ENCODE data around the gene FBXW5.

Gene FBXW5

GRCh38 chr9:136970361-136970760 is 25.8 kb upstream of the FBXW5 start:
- no peak overlapping the region for H3K9ac ChIP-seq (ENCODE audit: low read depth, low read length, poor library complexity, severe bottlenecking)

DNA sequence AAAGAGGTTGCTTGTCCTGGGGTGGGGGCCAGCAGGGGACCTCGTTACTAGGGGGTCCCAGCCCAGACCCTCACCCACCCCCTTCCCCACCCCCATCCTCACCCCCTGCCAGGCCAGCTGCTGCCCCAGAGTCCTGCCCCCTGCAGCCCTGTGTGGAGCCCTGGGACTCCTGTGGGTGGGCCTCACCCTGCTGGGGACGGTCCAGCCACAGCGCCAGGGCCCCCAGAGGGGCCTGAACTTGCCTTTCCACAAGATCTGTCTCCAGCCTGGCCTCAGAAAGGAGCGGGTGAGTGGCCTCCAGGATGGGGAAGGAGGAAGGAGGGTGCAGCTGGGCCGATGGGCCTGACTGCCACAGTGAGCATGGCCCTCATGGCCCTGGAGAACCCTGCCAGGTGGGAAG is 25.2 kb upstream of the FBXW5 start:
- no peak overlapping the region for H3K4me3 ChIP-seq (ENCODE audit: low read length, poor library complexity, severe bottlenecking)
- no peak overlapping the region for H3K9ac ChIP-seq (ENCODE audit: low read depth, low read length, poor library complexity, severe bottlenecking)
- no peaks in the 10 kb centered on the region for H3K9me3 ChIP-seq (ENCODE audit: insufficient read depth, low read depth, low read length)
- H4K20me1 ChIP-seq (ENCODE audit: insufficient read depth, low read length, poor library complexity, severe bottlenecking), result no peaks in the 10 kb centered on the region
- no peak for TF ChIP-seq EZH2phosphoT487 (IDR thresholded peaks at IDR 0.05; ENCODE audit: borderline replicate concordance)
- TF ChIP-seq, protein P1, sequence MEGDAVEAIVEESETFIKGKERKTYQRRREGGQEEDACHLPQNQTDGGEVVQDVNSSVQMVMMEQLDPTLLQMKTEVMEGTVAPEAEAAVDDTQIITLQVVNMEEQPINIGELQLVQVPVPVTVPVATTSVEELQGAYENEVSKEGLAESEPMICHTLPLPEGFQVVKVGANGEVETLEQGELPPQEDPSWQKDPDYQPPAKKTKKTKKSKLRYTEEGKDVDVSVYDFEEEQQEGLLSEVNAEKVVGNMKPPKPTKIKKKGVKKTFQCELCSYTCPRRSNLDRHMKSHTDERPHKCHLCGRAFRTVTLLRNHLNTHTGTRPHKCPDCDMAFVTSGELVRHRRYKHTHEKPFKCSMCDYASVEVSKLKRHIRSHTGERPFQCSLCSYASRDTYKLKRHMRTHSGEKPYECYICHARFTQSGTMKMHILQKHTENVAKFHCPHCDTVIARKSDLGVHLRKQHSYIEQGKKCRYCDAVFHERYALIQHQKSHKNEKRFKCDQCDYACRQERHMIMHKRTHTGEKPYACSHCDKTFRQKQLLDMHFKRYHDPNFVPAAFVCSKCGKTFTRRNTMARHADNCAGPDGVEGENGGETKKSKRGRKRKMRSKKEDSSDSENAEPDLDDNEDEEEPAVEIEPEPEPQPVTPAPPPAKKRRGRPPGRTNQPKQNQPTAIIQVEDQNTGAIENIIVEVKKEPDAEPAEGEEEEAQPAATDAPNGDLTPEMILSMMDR (conservative IDR thresholded peaks at IDR 0.05; ENCODE audit: low read length), result no peak
- H3K4me2 ChIP-seq (ENCODE audit: low read depth, low read length, poor library complexity, severe bottlenecking), result no peak overlapping the region
- no peaks in the 10 kb centered on the region for H3K36me3 ChIP-seq (ENCODE audit: insufficient read depth, low read length)
- no peaks in the 10 kb centered on the region for H3K9me2 ChIP-seq (replicated peaks; ENCODE audit: low read depth, low read length)
- no peaks in the 10 kb centered on the region for H3K79me2 ChIP-seq (ENCODE audit: insufficient read depth, low read length)
- H3K27me3 ChIP-seq (ENCODE audit: insufficient read depth, low read length, poor library complexity, severe bottlenecking), result no peaks in the 10 kb centered on the region
- no peak overlapping the region for H2AFZ ChIP-seq (ENCODE audit: low read length)
- H3K4me1 ChIP-seq (ENCODE audit: insufficient read depth, low read length, poor library complexity, severe bottlenecking), result peaks cover 9% of the 10 kb centered on the region
- H3F3A ChIP-seq (ENCODE audit: low read depth), result no peaks in the 10 kb centered on the region

More at GRCh38 chr9:136970361-136970760, 25.8 kb upstream of the FBXW5 start:
- no peaks in the 10 kb centered on the region for H3K9me2 ChIP-seq (replicated peaks; ENCODE audit: low read depth, low read length)
- no peaks in the 10 kb centered on the region for H3K36me3 ChIP-seq (ENCODE audit: insufficient read depth, low read length)
- H2AFZ ChIP-seq (ENCODE audit: low read length), result no peak overlapping the region
- H3F3A ChIP-seq (ENCODE audit: low read depth), result no peaks in the 10 kb centered on the region
- TF ChIP-seq EZH2phosphoT487 (IDR thresholded peaks at IDR 0.05; ENCODE audit: borderline replicate concordance), result no peak
- TF ChIP-seq, protein P1 (conservative IDR thresholded peaks at IDR 0.05; ENCODE audit: low read length), result no peak
- no peaks in the 10 kb centered on the region for H3K9me3 ChIP-seq (ENCODE audit: insufficient read depth, low read depth, low read length)
- H3K4me2 ChIP-seq (ENCODE audit: low read depth, low read length, poor library complexity, severe bottlenecking), result no peak overlapping the region
- no peaks in the 10 kb centered on the region for H3K27me3 ChIP-seq (ENCODE audit: insufficient read depth, low read length, poor library complexity, severe bottlenecking)
- H3K4me1 ChIP-seq (ENCODE audit: insufficient read depth, low read length, poor library complexity, severe bottlenecking), result peaks cover 13% of the 10 kb centered on the region
- H3K79me2 ChIP-seq (ENCODE audit: insufficient read depth, low read length), result no peaks in the 10 kb centered on the region
- H3K4me3 ChIP-seq (ENCODE audit: low read length, poor library complexity, severe bottlenecking), result no peak overlapping the region
- no peaks in the 10 kb centered on the region for H4K20me1 ChIP-seq (ENCODE audit: insufficient read depth, low read length, poor library complexity, severe bottlenecking)

- peaks cover 9% of the 10 kb centered on the region for H3K4me1 ChIP-seq (ENCODE audit: insufficient read depth, low read length, poor library complexity, severe bottlenecking)
- H4K20me1 ChIP-seq (ENCODE audit: insufficient read depth, low read length, poor library complexity, severe bottlenecking), result no peaks in the 10 kb centered on the region
- no peaks in the 10 kb centered on the region for H3K27me3 ChIP-seq (ENCODE audit: insufficient read depth, low read length, poor library complexity, severe bottlenecking)
- no peak for TF ChIP-seq EZH2phosphoT487 (IDR thresholded peaks at IDR 0.05; ENCODE audit: borderline replicate concordance)
- TF ChIP-seq, protein P1 (conservative IDR thresholded peaks at IDR 0.05; ENCODE audit: low read length), result no peak
- no peak overlapping the region for H3K4me3 ChIP-seq (ENCODE audit: low read length, poor library complexity, severe bottlenecking)
- no peak overlapping the region for H2AFZ ChIP-seq (ENCODE audit: low read length)
- H3K79me2 ChIP-seq (ENCODE audit: insufficient read depth, low read length), result no peaks in the 10 kb centered on the region
- H3K36me3 ChIP-seq (ENCODE audit: insufficient read depth, low read length), result no peaks in the 10 kb centered on the region
- H3F3A ChIP-seq (ENCODE audit: low read depth), result no peaks in the 10 kb centered on the region
- H3K4me2 ChIP-seq (ENCODE audit: low read depth, low read length, poor library complexity, severe bottlenecking), result no peak overlapping the region
- no peaks in the 10 kb centered on the region for H3K9me2 ChIP-seq (replicated peaks; ENCODE audit: low read depth, low read length)
- no peaks in the 10 kb centered on the region for H3K9me3 ChIP-seq (ENCODE audit: insufficient read depth, low read depth, low read length)
- no peak overlapping the region for H3K9ac ChIP-seq (ENCODE audit: low read depth, low read length, poor library complexity, severe bottlenecking)
Measured at GRCh38 chr9:136969150-136969549, 24.6 kb upstream of the FBXW5 start.
